ENCODE data around the gene TYSND1.
A peak's percentile ranks its signal among the peaks of the same experiment; 100 is the strongest.

Gene TYSND1

DNA sequence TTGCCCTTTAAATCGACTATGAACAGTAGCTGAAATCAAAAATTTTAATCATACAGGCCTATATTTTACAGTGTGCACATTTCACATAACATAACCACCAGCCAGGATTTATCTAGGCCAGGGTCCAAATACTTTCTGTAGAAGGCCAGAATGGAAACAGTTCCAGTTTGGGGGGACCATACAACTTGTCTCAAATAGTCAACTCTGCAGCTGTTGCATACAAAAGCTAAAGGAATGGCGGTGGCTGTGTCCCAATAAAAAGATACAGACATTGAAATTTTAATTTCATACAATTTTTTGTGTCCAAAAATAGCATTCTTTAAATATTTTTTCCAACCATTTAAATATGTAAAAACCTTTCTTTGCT is 742 bp upstream of the TYSND1 start:
- H3K36me3 ChIP-seq (replicated peaks) = peaks cover 43% of the 10 kb centered on the region
- H3K27ac ChIP-seq = no peak overlapping the region
- TF ChIP-seq, protein P1, sequence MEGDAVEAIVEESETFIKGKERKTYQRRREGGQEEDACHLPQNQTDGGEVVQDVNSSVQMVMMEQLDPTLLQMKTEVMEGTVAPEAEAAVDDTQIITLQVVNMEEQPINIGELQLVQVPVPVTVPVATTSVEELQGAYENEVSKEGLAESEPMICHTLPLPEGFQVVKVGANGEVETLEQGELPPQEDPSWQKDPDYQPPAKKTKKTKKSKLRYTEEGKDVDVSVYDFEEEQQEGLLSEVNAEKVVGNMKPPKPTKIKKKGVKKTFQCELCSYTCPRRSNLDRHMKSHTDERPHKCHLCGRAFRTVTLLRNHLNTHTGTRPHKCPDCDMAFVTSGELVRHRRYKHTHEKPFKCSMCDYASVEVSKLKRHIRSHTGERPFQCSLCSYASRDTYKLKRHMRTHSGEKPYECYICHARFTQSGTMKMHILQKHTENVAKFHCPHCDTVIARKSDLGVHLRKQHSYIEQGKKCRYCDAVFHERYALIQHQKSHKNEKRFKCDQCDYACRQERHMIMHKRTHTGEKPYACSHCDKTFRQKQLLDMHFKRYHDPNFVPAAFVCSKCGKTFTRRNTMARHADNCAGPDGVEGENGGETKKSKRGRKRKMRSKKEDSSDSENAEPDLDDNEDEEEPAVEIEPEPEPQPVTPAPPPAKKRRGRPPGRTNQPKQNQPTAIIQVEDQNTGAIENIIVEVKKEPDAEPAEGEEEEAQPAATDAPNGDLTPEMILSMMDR (IDR thresholded peaks at IDR 0.05; ENCODE audit: low read depth, low read length, missing control alignments) = no peak
- DNase-seq = no peak
- H3K4me3 ChIP-seq (ENCODE audit: low read depth, low read length) = no peak overlapping the region
- in situ Hi-C loops (cut with HindIII; ENCODE audit: low pct_ligation_motif_present, low sequenced_read_pairs) = no loop called here
- no peaks in the 10 kb centered on the region for H3K27me3 ChIP-seq (replicated peaks)

GRCh38 chr10:70145666-70146488 is 623 bp downstream of the TYSND1 start:
- H3K27ac ChIP-seq = peak overlapping the region; percentile 64
- peaks cover 31% of the 10 kb centered on the region for H3K36me3 ChIP-seq (replicated peaks)
- peak overlapping the region; percentile 70 for H3K4me3 ChIP-seq (ENCODE audit: low read depth, low read length)
- TF ChIP-seq, protein P1 (IDR thresholded peaks at IDR 0.05; ENCODE audit: low read depth, low read length, missing control alignments) = peak; percentile 27
- in situ Hi-C loops (cut with HindIII; ENCODE audit: low pct_ligation_motif_present, low sequenced_read_pairs) = no loop called here
- H3K27me3 ChIP-seq (replicated peaks) = no peaks in the 10 kb centered on the region
- DNase-seq = peak; percentile 51

DNA sequence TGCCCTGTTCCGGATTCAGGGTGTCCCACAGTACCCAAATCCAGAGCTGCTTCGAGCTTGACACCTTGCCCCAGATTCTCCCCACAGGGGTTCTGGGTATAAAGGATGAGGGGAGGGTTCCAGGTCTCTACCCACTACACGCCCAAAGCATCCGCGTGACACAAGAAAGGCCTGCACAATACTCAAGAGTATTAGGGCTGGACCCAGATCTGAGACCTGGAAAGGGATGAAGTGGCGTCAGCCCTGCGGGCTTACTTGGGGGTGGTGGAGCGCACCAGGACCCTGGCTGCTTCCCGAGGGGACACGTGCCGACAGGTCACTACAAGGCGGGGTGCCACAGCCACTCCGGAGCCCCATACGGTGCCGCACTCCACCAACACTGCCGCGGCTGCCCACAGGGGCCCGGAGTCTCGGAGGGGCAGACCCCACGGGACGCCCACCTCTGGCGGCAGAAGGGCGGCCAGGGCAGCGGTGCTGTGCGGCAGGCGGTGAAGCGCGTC is 1.3 kb downstream of the TYSND1 start:
- TF ChIP-seq, protein P1 (IDR thresholded peaks at IDR 0.05; ENCODE audit: low read depth, low read length, missing control alignments) = peak; percentile 6
- peak overlapping the region; percentile 64 for H3K27ac ChIP-seq
- no peak for DNase-seq
- no peaks in the 10 kb centered on the region for H3K27me3 ChIP-seq (replicated peaks)
- peak overlapping the region; percentile 70 for H3K4me3 ChIP-seq (ENCODE audit: low read depth, low read length)
- H3K36me3 ChIP-seq (replicated peaks) = peaks cover 26% of the 10 kb centered on the region
- in situ Hi-C loops (cut with HindIII; ENCODE audit: low pct_ligation_motif_present, low sequenced_read_pairs) = no loop called here

DNA sequence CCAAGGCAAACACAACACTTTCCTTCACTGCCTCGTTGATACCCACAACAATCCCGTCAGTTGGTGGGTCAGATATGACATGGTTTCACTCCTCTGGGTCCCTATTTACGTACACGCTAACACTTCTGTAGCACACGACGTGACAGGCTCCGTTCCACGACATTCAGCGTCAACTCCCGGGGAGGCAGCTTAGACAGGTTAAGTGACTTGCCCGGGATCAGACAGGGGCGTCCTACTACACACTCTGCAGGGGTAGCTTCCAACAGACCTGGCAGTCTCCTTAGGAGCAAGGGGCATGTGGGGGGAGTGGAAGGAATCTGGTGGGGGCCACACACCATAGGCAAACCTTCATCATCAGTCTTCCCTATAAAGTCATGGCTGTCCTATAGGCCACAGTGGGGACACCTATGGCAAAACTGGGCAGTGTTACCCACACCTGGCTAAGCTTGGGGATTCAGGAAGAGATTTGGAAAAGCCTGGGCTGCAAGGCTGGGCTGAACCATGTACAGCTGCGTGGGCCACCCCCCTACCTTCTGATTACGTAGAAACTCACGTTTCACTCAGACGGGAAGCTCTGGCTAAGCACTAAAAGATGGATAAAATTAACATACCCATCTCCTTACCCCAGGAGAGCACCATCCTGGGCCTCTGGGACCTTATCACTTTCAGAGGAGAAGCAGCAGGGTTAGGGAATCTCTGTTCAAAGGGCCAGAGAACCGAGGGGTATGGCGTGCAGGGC is 2.0 kb downstream of the TYSND1 start:
- TF ChIP-seq, protein P1 (IDR thresholded peaks at IDR 0.05; ENCODE audit: low read depth, low read length, missing control alignments) = no peak
- no peak overlapping the region for H3K27ac ChIP-seq
- in situ Hi-C loops (cut with HindIII; ENCODE audit: low pct_ligation_motif_present, low sequenced_read_pairs) = no loop called here
- H3K36me3 ChIP-seq (replicated peaks) = peaks cover 24% of the 10 kb centered on the region
- peak overlapping the region; percentile 70 for H3K4me3 ChIP-seq (ENCODE audit: low read depth, low read length)
- no peak for DNase-seq
- no peaks in the 10 kb centered on the region for H3K27me3 ChIP-seq (replicated peaks)

- in situ Hi-C loops (cut with HindIII; ENCODE audit: low pct_ligation_motif_present, low sequenced_read_pairs) = no loop called here
These were observed 3.9 kb downstream of the TYSND1 start for GRCh38 chr10:70142555-70142954.

More at GRCh38 chr10:70142555-70142954, 3.9 kb downstream of the TYSND1 start:
- Histone ChIP-seq H3K4me3 (ENCODE audit: low read depth, low read length) (no peak overlapping the region), H3K27ac (no peak overlapping the region), H3K27me3 (replicated peaks) (no peaks in the 10 kb centered on the region), H3K36me3 (replicated peaks) (peaks cover 12% of the 10 kb centered on the region)
- no peak for DNase-seq
- TF ChIP-seq, protein P1 (IDR thresholded peaks at IDR 0.05; ENCODE audit: low read depth, low read length, missing control alignments) = no peak
